Activated naive CD4-positive, alpha-beta T cell treated with anti-CD3 and anti-CD28 coated beads, Interleukin-2, amount 50 U/mL, for 24 hours (primary cell): ENCODE results near the gene GALNT2.

Source experiments
- H3K27ac Mint-ChIP-seq: one replicate; pipeline ENCODE4 v1.8.0; 2021; ENCODE audit warnings: mild to moderate bottlenecking, mixed read lengths
- H3K27me3 Mint-ChIP-seq: one replicate; pipeline ENCODE4 v1.8.0; 2021; ENCODE audit warnings: mixed read lengths
- H3K36me3 Mint-ChIP-seq: one replicate; pipeline ENCODE4 v1.8.0; 2021; ENCODE audit warnings: mixed read lengths
- H3K4me1 Mint-ChIP-seq: one replicate; pipeline ENCODE4 v1.8.0; 2021; ENCODE audit warnings: mixed read lengths
- H3K4me3 Mint-ChIP-seq: one replicate; pipeline ENCODE4 v1.8.0; 2021; ENCODE audit warnings: mild to moderate bottlenecking, mixed read lengths
- H3K9me3 Mint-ChIP-seq: one replicate; pipeline ENCODE4 v1.8.0; 2021; ENCODE audit warnings: mixed read lengths

The GALNT2 gene

DNA sequence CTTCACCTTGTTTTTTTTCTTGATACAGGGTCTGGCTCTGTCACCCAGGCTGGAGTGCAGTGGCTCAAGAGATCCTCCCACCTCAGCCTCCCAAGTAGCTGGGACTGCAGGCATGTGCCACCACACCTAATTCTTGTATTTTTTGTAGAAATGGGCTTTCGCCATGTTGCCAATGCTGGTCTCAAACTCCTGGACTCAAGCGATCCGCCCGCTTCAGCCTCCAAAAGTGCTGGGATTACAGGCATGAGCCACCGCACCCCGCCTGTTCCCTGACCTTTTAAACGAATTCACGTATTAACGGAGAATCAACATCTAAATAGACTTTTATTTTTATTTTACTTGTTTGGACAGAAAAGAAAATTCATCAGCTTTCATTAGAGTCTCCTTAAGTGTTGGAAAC, 254.3 kb downstream of the GALNT2 start:
- Mint-ChIP-seq H3K36me3 (no peaks in the 10 kb centered on the region), H3K9me3 (no peaks in the 10 kb centered on the region), H3K27me3 (peaks cover 1% of the 10 kb centered on the region), H3K27ac (no peak overlapping the region), H3K4me1 (no peaks in the 10 kb centered on the region), H3K4me3 (no peak overlapping the region)

DNA sequence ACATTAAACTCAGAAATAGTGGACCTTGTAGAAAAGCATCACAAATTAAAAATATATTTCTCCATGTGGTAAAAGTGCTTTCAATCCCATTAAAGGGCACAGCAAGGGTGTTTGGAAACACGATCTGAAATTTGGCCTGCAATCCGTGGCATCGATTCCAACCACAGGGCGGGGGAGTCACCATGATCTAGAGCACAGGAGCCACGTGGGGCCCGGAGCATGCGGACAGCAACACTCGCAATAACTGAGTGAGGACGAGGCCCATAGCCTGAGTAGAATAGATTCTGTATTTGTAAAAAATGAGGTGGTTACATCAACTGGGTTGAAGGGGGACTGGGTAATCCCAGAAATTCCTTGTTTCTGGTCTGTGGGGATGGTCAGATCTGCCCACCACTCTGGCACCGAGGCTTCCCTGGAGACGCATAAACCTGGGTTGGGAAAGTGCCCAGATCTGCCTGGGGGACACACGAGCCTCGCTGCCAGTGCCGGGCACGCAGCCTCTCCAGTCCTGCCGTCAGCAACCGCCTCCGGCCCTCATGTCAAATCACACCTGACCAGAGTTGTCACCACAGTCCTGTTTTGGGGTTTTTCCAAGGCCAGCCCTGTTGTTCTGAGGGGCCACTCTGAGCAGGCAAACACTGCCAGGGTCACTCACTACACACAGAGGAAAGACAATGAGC, 254.8 kb downstream of the GALNT2 start:
- Mint-ChIP-seq H3K27ac (no peak overlapping the region), H3K4me1 (no peaks in the 10 kb centered on the region), H3K4me3 (no peak overlapping the region), H3K36me3 (no peaks in the 10 kb centered on the region), H3K27me3 (peaks cover 1% of the 10 kb centered on the region), H3K9me3 (no peaks in the 10 kb centered on the region)

DNA sequence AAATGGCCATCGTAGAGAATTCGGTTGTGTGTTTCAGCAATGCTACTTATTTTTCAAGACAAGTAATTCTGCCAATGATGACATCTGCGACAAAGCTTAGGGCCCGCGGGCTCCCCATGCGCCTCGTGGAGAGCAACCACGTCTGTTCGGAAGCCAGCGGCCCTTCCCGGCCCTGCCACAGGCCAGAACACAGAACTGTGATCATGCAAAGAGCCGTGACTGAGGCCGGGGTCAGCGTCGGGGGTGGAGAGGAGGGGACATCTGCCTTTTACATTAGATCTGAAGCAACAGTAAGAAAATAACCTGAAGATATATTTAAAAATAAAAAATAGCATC, 255.4 kb downstream of the GALNT2 start:
- H3K36me3 Mint-ChIP-seq: no peaks in the 10 kb centered on the region
- H3K4me3 Mint-ChIP-seq: no peak overlapping the region
- no peaks in the 10 kb centered on the region for H3K9me3 Mint-ChIP-seq
- H3K27ac Mint-ChIP-seq: no peak overlapping the region
- peaks cover 1% of the 10 kb centered on the region for H3K27me3 Mint-ChIP-seq
- no peaks in the 10 kb centered on the region for H3K4me1 Mint-ChIP-seq

DNA sequence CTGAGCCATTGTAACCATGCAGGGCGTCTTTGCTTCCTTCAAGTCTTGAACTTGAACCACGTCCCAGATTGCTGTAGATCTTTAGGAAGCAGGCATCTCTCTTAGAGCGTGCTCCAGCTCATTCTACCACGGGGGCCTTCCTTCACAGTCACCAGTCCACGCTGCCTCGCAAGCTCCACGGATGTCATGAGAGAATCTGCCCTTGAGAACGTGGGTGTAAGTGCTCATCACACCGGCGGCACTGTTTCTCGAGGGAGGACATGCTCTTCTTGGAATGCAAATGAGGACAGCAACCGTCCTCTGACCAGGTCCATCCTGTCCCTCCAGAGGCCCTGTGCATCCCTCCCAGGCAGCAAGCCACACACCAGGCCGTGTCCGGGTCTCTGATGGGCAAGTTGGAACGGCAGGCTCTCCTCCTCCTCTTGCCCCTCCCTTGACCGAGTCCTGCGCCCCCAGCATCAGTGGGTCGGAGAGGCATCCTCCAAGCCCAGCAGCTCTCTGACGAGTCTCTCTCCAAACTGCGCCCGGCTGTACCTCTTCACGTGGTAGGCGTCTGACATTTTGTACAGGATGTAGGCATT, 256.0 kb downstream of the GALNT2 start:
- Mint-ChIP-seq H3K36me3 (no peaks in the 10 kb centered on the region), H3K9me3 (no peaks in the 10 kb centered on the region), H3K27me3 (no peaks in the 10 kb centered on the region), H3K4me1 (no peaks in the 10 kb centered on the region), H3K4me3 (no peak overlapping the region), H3K27ac (no peak overlapping the region)

DNA sequence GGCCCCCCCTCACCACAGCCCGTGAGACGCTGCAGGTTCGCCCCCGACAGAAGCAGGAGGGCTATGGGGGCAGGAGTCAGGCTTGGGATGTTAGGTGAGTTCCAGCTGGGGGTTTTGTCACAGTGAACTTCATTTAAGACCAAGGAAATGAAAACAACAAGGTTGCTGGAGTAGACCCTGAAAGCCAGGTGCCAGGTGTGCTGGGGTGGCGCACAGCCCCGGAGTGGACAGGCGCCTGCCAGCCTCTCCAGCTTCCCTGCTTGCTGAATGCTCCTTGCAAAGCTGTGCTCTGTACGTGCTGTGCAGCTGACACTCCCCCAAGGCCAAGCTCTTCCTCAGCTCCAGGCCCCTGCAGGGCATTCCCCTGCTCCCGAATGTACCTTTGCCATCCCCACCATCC, 256.6 kb downstream of the GALNT2 start:
- Mint-ChIP-seq H3K9me3 (no peaks in the 10 kb centered on the region), H3K27me3 (no peaks in the 10 kb centered on the region), H3K27ac (no peak overlapping the region), H3K4me3 (no peak overlapping the region), H3K36me3 (no peaks in the 10 kb centered on the region), H3K4me1 (no peaks in the 10 kb centered on the region)

DNA sequence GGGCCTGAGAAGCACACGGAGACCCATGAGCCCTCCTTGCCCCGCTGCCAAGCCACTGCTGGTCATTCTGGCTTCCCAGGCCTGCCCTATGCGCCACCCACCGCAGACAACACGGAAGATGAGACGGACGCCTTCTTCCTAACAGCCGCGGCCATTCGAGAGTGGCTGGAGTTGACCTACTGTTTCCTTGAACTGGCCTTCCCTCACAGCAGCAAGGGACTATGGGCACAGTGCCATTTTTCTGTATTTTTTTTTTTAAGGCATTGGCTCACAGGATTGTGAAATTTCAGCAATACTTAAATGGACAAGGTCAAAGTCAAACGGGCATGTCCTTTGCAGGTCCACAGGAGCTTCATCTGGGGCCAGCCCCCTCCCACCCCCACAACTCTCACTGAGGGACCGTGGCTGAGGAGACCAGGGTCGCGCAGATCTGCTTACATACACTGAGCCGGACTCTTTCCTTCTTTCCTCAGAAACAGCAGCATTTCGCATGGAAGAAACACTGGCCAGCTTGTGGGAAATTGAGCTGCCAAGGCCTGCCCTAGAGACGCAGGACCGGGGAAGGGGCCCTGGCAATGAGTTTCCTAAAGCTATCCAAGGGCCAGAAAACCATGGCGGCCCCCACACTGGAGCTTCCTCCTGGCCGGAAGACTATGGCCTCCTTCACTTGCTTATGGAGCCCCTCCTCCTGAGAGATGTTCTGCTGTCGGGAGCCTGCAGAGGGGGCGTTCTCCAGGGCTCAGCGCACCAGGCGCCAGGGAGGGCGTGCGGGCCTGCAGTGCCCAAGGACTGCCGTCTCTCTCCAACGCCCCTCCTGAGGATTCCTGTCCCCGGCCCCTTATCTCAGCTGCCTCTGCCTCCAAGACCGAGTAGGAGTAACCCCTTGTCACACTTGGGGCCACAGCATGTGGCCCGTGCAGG, 260.2 kb downstream of the GALNT2 start:
- Mint-ChIP-seq H3K27me3 (no peaks in the 10 kb centered on the region), H3K36me3 (no peaks in the 10 kb centered on the region), H3K4me1 (no peaks in the 10 kb centered on the region), H3K9me3 (no peaks in the 10 kb centered on the region), H3K4me3 (no peak overlapping the region), H3K27ac (no peak overlapping the region)

DNA sequence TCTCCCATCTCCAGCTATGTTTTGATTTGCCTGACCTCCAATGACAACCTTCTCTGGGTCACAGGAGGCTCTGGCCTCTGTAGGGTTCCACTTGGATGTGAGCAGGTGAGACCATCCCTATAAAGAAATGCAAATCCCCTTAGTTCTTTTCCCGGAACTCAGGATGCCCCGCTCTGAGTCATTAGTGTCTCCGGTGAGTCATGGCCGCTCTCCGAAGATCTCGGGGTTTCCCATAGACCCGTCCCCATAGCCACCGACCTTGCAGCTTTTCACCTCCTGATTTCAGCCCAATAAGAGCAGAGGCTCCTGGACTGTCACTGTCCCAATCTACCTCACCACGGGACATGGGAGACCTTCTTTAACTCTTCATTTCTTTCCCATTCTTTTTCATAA, 260.9 kb downstream of the GALNT2 start:
- H3K27ac Mint-ChIP-seq: no peak overlapping the region
- no peaks in the 10 kb centered on the region for H3K4me1 Mint-ChIP-seq
- H3K4me3 Mint-ChIP-seq: no peak overlapping the region
- H3K9me3 Mint-ChIP-seq: no peaks in the 10 kb centered on the region
- H3K36me3 Mint-ChIP-seq: no peaks in the 10 kb centered on the region
- H3K27me3 Mint-ChIP-seq: no peaks in the 10 kb centered on the region

DNA sequence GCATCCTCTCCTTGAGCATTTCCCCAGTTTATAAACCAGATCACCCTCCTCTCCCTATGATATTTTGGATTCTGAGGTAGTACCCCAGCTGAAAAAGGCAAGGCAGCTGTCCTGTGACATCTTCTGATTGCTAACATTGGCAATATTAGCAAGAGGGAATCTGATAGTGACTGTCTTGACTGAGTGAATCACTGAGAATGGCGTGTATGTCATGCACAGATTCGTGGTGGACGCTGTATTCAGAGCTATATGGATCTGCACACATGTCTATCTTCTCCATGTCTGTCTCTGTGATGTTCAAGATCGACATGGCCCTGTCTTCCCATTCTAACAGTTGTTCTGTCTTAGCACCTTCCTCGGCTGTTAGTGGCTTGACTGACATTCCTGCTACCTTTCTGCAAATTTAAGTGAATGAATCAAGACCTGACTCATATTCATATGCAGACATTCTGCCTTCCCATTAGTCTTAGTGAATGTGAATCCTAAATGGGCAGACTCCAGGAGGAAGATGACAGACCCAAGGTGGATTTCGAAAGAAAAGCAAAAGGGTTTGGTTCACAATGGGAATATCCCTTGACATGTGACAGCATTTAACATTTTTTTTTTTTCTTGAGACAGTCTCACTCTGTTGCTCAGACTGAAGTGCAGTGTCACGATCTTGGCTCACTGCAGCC, 261.4 kb downstream of the GALNT2 start:
- Mint-ChIP-seq H3K27me3 (peaks cover 2% of the 10 kb centered on the region), H3K27ac (no peak overlapping the region), H3K36me3 (no peaks in the 10 kb centered on the region), H3K4me1 (no peaks in the 10 kb centered on the region), H3K9me3 (no peaks in the 10 kb centered on the region), H3K4me3 (no peak overlapping the region)

DNA sequence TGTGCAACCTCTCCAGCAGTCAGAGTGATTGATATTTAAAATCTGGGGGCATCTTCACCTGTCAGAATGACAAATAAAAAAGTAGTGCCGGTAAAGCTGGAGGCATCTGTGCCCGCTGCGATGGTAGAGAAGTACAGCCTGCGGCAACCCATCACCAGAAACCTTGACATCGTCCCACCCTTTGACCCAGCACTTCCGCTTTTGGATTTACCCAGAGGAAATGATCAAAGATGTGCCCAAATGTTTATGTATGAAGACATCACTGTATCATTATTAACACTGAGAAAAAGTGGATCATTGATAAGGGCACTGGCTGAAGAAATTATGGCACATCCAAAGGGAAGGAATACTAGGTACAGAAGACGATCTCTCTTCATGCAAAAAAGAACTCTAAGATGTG, 263.1 kb downstream of the GALNT2 start:
- H3K4me3 Mint-ChIP-seq: no peak overlapping the region
- H3K36me3 Mint-ChIP-seq: no peaks in the 10 kb centered on the region
- no peaks in the 10 kb centered on the region for H3K9me3 Mint-ChIP-seq
- H3K4me1 Mint-ChIP-seq: no peaks in the 10 kb centered on the region
- peaks cover 4% of the 10 kb centered on the region for H3K27me3 Mint-ChIP-seq
- H3K27ac Mint-ChIP-seq: no peak overlapping the region
